Spleen (tissue), 7 donors: ENCODE results near the gene SCPEP1.

Source experiments
- CTCF ChIP-seq, 11 experiments: fragments of 200-600 bp in 7 of 11; fragments of 450-650 bp in 4 of 11; sonication (generic) in 4 of 11; IDR thresholded peaks in 8 of 11; conservative IDR thresholded peaks in 3 of 11; 1 replicate in 7 of 11; 2 replicates in 4 of 11; pipeline versions ENCODE4 v1.4.0 to v1.8.0; 2016 to 2021; ENCODE audit warnings: antibody characterized with exemption in 11 of 11, inconsistent platforms in 4 of 11, mild to moderate bottlenecking in 1 of 11
- POLR2A ChIP-seq, 3 donors: fragments of 450-650 bp; IDR thresholded peaks; one replicate each; pipeline ENCODE4 v1.5.1; 2017; ENCODE audit warnings: antibody characterized with exemption in 3 of 3, mild to moderate bottlenecking in 1 of 3
- POLR2AphosphoS5 ChIP-seq, 3 donors: sonication (generic); formaldehyde crosslinking; IDR thresholded peaks; one replicate each; pipeline ENCODE4 v1.5.1; 2017; ENCODE audit warnings: antibody characterized with exemption in 3 of 3
- donor health status: DM: no; HTN: no; CAD: no; lungs with moderate emphysema.
- donor health status: DM: no; HTN: no; CAD: no.
- donor health status: DM: no; HTN: no; CAD: no.

- TF ChIP-seq POLR2A (IDR thresholded peaks at IDR 0.05), result no peak
- TF ChIP-seq CTCF (IDR thresholded peaks at IDR 0.05 in 8 of 11, conservative IDR thresholded peaks at IDR 0.05 in 3 of 11), result no peak
- no peak for TF ChIP-seq POLR2AphosphoS5 (IDR thresholded peaks at IDR 0.05)
These were observed 5.7 kb upstream of the SCPEP1 start for GRCh38 chr17:56972111-56972730.
